ENCODE results near the gene LARP4. TPM values are rescaled to one million over a fixed set of nuclear protein-coding genes. Genes with fewer than 3 reads are reported as not detected.
A peak's percentile ranks its signal among the peaks of the same experiment; 100 is the strongest.

LARP4 gene
- total RNA-seq, 1 donor: 37.6 TPM

- H4K20me1 ChIP-seq (ENCODE audit: insufficient read depth, low read length): peaks cover 21% of the 10 kb centered on the region
- peak within 1 kb of the TSS; percentile 93 for H2AFZ ChIP-seq (ENCODE audit: low read length)
- peak; percentile 80 for TF ChIP-seq CTCF (IDR thresholded peaks at IDR 0.05; ENCODE audit: extremely low read depth, low read depth, low read length)
These were observed 104.4 kb downstream of the LARP4 start, which contains the start of gene DIP2B for GRCh38 chr12:50504798-50505674. Gene DIP2B, plus strand, starts transcription at chr12:50504985. Its CDS starts 156 bp downstream, at chr12:50505141.

GRCh38 chr12:50505675-50506530, 105.2 kb downstream of the LARP4 start:
- no peaks in the 10 kb centered on the region for H3K36me3 ChIP-seq (ENCODE audit: insufficient read depth, low read length)
- peaks cover 17% of the 10 kb centered on the region for H3K4me1 ChIP-seq (ENCODE audit: insufficient read depth, low read length)
- no peaks in the 10 kb centered on the region for H3K27me3 ChIP-seq (ENCODE audit: insufficient read depth, low read length)
- H2AFZ ChIP-seq (ENCODE audit: low read length): peak overlapping the region; percentile 93
- H3K4me2 ChIP-seq (ENCODE audit: insufficient read depth, low read length): peak overlapping the region; percentile 97
- DNase-seq (ENCODE audit: insufficient read length, low spot score, missing footprints): peak; percentile 91
- peak overlapping the region; percentile 76 for H3K27ac ChIP-seq (ENCODE audit: low read depth, low read length)
- peak overlapping the region; percentile 84 for H3K4me3 ChIP-seq (ENCODE audit: insufficient read depth, low read length)
- peaks cover 57% of the 10 kb centered on the region for H3K79me2 ChIP-seq (ENCODE audit: insufficient read depth, low read length)
- no peak for TF ChIP-seq CTCF (IDR thresholded peaks at IDR 0.05; ENCODE audit: extremely low read depth, low read depth, low read length)
- peaks cover 21% of the 10 kb centered on the region for H4K20me1 ChIP-seq (ENCODE audit: insufficient read depth, low read length)
- H3K9me3 ChIP-seq (ENCODE audit: low read depth, low read length): no peaks in the 10 kb centered on the region

More at GRCh38 chr12:50504798-50505674, 104.4 kb downstream of the LARP4 start, which contains the start of gene DIP2B:
- H3K79me2 ChIP-seq (ENCODE audit: insufficient read depth, low read length): peaks cover 51% of the 10 kb centered on the region
- H3K4me3 ChIP-seq (ENCODE audit: insufficient read depth, low read length): peak within 1 kb of the TSS; percentile 84
- no peaks in the 10 kb centered on the region for H3K27me3 ChIP-seq (ENCODE audit: insufficient read depth, low read length)
- H3K36me3 ChIP-seq (ENCODE audit: insufficient read depth, low read length): no peaks in the 10 kb centered on the region
- H3K4me2 ChIP-seq (ENCODE audit: insufficient read depth, low read length): peak within 1 kb of the TSS; percentile 97
- DNase-seq (ENCODE audit: insufficient read length, low spot score, missing footprints): peak; percentile 97
- H3K9me3 ChIP-seq (ENCODE audit: low read depth, low read length): no peaks in the 10 kb centered on the region
- H3K4me1 ChIP-seq (ENCODE audit: insufficient read depth, low read length): peaks cover 17% of the 10 kb centered on the region
- H3K27ac ChIP-seq (ENCODE audit: low read depth, low read length): peak within 1 kb of the TSS; percentile 76

- DNase-seq (ENCODE audit: insufficient read length, low spot score, missing footprints): no peak
- TF ChIP-seq CTCF (IDR thresholded peaks at IDR 0.05; ENCODE audit: extremely low read depth, low read depth, low read length): no peak
- Histone ChIP-seq H3K4me2 (ENCODE audit: insufficient read depth, low read length) (peak overlapping the region; percentile 97), H3K36me3 (ENCODE audit: insufficient read depth, low read length) (no peaks in the 10 kb centered on the region), H3K9me3 (ENCODE audit: low read depth, low read length) (no peaks in the 10 kb centered on the region), H3K27me3 (ENCODE audit: insufficient read depth, low read length) (no peaks in the 10 kb centered on the region), H3K79me2 (ENCODE audit: insufficient read depth, low read length) (peaks cover 62% of the 10 kb centered on the region), H3K4me1 (ENCODE audit: insufficient read depth, low read length) (peaks cover 17% of the 10 kb centered on the region), H3K27ac (ENCODE audit: low read depth, low read length) (no peak overlapping the region), H2AFZ (ENCODE audit: low read length) (no peak overlapping the region), H3K4me3 (ENCODE audit: insufficient read depth, low read length) (no peak overlapping the region), H4K20me1 (ENCODE audit: insufficient read depth, low read length) (peaks cover 21% of the 10 kb centered on the region)
These were observed 106.2 kb downstream of the LARP4 start for GRCh38 chr12:50506753-50507473.

Data from osteoblast (primary cell).